Measurements from ENCODE around the gene CACNA2D3.

The CACNA2D3 gene

GRCh38 chr3:54827056-54827687, 704.8 kb downstream of the CACNA2D3 start:
- DNase-seq, result no peak

DNA sequence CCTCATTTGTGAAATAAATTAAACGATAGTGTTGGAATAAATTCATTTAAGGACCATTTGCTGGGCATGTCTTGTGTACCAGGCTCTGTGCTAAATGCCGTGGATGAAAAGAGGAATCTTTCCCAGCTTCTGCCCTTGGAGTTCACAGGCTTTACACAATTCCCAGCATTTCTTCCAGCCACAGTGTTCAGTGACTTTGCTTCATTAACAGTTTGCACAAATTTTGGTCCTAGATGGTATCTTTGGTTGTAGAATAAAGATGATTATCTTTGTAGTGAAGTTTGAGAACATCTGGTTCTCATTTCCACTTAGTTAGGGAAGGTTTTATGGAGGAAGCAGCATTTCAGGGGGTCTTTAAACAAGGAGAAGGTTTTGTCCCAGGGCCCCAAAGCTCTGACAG, 705.4 kb downstream of the CACNA2D3 start:
- no peak for DNase-seq

- DNase-seq, result peak; percentile 24 to 44 (median 37)
These were observed 708.3 kb downstream of the CACNA2D3 start for GRCh38 chr3:54830658-54831057.

DNA sequence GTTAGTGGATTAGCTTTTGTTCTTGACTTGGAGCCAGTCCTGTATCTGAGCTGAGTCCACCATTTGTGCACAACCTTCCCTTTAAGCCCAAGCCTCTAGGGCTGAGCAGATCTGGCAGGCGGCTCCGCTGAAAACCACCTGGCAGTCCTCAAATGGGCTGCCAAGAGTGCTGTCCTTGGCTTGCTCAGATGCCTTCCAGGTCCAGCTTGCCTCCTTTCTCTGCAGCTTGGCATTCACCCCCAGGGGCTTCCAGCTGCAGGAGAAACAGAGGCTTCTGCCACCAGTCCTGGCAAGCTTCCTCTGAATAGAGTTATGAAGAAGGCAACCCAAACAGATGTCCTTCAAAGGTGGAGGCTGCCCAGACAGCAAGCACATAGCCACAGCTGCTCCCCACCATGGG, 708.8 kb downstream of the CACNA2D3 start:
- DNase-seq, result no peak

DNA sequence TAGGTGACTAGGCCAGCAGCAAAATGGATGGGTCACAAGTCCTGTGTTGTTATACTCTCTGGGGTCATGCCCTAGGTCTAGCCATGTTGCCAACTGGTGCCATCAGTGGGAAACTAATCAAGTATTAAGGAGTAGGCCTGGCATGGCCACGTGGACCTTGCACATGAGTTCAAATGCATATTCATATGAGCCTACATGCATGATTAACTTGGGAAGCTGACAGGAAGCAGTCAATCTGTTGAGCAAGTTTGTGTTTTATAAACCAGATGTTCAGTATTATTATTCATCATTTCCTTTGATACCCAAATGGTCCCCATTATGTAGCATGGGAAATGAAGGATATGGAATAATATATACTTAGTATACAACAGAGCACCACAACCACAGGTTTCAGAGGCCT, 710.5 kb downstream of the CACNA2D3 start:
- no peak for DNase-seq

DNA sequence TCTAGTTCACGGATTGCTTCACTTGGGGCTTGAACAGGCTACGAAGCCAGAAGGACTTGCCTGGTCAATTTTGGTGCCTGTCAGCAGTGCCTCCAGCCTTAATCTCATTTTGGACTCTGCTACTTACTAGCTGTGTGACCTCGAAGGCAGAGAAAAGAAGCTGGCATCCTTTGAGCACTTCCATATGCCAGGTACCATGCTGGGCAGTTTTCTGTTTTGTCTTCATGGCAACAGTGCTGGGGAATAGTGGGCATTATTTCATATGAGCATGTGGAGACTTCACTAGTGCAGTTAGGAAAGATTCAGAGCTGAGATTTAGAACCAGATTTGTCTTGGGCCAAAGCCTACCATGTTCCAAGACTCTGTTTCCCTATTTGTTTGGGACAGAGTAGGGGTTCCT, 713.3 kb downstream of the CACNA2D3 start:
- no peak for DNase-seq

DNA sequence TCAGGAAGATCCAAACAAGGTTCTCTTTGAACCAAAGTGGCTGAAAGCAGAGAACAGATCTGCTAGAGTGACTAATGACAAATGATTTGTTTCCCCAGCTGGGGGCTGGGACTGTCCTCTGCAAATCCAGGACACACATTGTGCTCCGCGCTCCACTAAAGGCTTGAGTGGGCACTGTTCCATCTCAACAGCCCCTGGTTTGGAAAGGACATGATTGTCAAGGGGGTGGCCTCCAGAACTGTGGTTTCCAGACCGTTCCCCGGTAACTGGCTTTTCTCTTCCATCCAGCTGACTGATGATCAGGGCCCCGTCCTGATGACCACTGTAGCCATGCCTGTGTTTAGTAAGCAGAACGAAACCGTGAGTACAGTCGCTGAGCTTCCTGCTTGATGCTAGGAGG, 714.5 kb downstream of the CACNA2D3 start:
- DNase-seq, result no peak

DNA sequence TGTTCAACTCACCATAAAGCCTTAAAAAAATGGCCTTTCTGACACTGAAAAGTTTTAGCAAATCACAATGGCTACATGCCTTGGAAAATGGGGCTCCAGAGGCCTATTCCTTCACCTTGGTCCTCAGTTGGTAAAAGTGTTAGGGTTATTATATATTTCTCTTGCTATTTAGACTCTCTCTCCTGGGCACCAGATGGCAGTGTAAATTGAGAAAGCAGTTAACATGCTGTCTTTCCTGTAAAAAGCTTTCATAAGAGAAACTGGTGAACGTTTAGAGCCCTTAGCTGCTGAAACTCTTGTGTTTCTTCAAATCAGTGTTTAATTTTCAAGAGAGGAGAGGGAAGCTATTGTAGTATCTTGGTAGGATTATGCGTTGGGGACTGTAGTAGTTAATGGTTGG, 715.6 kb downstream of the CACNA2D3 start:
- DNase-seq, result no peak

- DNase-seq, result no peak
These were observed 719.1 kb downstream of the CACNA2D3 start for GRCh38 chr3:54841471-54841870.

GRCh38 chr3:54843352-54843751, 721.0 kb downstream of the CACNA2D3 start:
- no peak for DNase-seq

DNA sequence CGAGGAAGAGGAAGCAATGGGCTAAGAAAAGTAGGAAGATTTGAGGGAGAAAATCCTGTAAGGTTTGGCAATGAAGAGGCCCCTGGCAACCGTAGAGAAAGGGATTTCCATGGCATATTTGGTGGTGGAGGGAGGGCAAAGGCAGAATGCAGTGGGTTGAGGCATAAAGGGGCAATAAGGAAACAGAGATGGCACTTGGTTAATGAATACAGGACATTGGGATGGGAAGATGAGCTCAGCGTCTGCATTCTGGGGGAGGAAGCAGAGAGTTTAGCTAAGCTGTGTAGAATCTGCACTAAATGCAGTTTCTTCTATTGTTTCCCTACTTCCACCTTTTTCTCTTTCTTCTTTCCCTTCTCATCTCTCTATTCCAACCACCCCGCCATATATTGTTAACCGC, 721.9 kb downstream of the CACNA2D3 start:
- no peak for DNase-seq

- DNase-seq, result no peak
These were observed 722.7 kb downstream of the CACNA2D3 start for GRCh38 chr3:54845011-54845410.

DNA sequence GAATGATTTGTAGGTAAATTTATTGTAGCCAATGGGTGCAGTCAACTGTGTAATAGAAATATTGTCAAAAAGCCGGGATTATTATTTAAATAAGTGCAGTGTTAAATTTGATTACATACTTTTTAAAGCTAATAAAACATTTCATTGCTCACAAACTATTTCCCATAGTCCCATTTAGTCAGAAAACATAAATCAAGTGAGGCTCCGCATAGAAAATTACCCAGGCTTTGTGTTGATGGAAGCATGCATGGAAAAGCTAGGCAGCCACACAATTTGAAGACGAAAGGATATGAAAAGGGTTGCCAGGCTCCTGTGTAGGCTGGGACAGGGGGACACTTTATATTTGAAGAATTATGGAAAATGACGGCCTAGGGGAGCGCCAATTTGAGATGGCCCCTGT, 723.2 kb downstream of the CACNA2D3 start:
- no peak for DNase-seq

DNA sequence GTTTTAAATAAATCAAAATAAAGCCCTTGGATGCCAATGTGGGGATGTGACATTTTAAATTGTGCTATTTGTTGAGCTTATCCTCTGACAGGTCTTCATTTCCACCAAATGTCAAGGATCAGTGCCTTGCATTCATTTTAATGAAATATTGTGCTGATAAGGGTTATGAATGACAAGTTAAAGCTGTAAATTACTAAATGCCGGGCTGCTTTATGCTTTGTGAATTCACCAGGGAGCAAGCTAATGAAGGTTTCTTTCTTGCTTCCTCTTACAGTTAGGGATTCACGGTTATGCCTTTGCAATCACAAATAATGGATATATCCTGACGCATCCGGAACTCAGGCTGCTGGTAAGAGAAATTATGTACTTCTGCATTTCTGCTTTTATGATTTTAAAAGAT, 723.8 kb downstream of the CACNA2D3 start:
- peak in 2 of 4 experiments; percentile 15 to 16 for DNase-seq

- DNase-seq, result no peak
These were observed 725.0 kb downstream of the CACNA2D3 start for GRCh38 chr3:54847361-54847760.

GRCh38 chr3:54849360-54849759, 727.0 kb downstream of the CACNA2D3 start:
- no peak for DNase-seq

DNA sequence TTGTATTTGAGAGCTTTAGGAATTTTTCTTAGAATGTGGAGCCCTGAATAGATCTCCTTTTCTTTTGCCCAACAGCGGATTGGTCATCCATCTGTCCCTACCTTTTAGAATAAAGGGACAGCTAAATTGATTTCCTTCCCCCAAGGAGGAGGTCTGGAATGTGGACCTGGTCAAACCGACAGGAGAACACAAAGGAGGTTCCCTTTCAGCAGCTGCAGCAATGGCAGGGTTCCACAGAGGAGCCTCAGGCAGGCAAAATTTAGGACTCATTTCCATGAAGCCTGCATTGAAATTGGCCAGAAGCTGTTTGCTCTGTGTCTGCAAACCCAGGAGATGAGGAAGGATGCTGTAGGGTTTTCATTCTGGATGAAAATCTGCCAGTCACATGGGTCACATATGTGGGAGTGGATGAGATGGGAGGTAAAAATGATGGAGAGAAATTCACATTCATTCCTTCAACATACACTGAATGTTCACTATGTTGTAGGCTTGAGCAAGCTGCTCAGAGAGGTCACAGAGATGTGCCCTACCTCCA, 728.2 kb downstream of the CACNA2D3 start:
- DNase-seq, result no peak

DNA sequence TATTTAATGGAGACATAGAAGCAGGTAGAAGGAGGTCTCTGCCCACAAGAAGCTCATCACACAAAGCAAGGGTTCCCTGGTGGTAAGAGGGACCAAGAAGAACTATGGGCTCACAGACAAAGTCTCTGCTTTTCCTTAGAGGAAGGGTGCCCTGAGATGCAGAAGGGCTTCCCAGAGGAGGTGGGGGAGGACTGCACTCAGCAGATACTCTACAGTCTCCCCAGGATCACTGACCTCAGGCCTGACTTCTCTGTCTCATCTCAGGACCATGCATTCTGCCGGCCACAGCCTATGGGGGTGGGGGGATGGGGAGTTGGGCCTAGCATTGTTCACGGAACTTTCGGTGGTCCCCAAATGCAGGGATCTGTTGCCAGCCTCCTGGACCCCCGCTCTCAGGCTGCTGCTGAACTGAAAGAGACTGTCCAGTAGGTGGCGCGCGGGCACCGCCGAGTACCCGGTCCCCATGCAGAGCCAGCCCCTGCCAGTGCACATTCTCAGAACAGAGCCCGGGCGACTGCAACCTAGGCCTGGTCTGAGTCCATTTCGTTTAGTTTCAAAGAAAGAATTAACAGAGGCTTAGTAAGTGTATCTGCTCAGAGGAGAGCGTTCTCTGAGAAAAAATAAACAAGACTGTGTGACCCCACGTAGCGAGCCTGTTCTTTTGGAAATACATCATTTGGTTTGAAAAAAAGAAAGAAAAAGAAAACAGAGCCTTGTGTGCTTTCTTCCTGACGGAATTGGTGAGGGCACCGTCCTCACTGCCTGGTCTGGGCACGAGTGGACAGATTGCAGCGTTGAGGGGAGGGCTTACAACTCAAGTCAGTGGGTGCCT, 731.4 kb downstream of the CACNA2D3 start:
- peak; percentile 55 to 82 (median 63) for DNase-seq

- DNase-seq, result no peak
These were observed 733.9 kb downstream of the CACNA2D3 start for GRCh38 chr3:54856271-54856670.

DNA sequence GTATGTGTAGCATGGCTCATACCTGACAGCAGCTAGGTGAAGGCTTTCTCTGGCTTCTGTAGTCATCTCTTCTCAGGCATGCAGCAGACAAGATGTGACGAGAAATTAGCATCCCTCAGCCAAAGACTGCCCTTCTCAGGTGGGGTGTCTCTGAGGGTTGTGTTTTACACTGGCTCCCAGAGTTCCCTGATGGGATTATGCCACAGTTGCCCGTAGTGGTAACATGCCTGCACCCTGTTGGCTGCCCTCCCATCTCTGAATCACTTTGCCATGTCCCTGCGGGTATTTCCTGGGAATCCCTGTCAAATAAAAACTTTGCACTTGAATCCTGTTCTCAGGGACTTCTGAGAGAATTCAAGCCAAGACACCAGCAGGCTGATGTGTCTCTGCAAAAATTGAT, 735.0 kb downstream of the CACNA2D3 start:
- no peak for DNase-seq

DNA sequence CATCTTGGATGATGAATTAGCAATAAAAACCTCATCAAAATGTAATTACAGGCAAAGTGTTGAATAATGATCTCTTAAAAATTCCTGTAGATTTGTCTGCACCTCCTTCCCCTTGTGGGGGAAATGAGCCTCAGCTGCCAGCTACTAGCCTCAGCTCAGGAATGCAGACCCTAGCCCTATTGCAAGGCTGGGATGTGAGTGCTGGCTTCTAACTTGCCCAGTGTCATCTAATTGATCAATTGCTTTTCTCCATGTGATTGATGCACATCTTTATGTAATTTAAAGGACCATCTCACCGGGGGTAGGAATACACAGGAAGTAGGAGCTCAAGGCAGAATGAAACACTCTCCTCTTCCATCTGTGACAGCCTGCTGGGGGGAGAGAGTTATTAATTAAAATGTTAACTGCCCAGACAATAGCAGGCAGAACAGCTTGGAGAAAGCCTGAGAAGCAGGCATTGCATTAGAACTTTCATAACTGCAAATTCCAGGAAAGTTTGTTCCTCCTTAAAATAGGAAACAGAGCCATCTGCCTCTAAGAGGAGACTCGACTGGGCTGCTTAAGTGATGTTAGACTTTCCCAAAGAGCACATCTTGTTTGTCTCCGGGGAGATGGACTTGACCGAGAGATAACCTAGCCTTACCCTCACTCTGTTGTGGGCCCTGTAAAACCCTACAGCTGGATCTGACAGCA, 735.9 kb downstream of the CACNA2D3 start:
- DNase-seq, result no peak

GRCh38 chr3:54859184-54859583, 736.8 kb downstream of the CACNA2D3 start:
- DNase-seq, result no peak
